Endometrial microvascular endothelial cells (primary cell): ENCODE data around the gene DDX49. TPM values are rescaled to one million over a fixed set of nuclear protein-coding genes. Genes with fewer than 3 reads are reported as not detected.
"Not testable (repeated sequence)": the region's sequence is repeated elsewhere in the genome, so short reads cannot be mapped to it uniquely, and the experiment has no call there.

Source experiments
- in situ Hi-C: cut with HindIII; loops from 2 replicates; pipeline ENCODE4 v1.10.0; 2017; ENCODE audit warnings: low sequenced_read_pairs, low pct_unique_long_range_greater_than_20kb; ENCODE audit errors: inconsistent ontology term
- total RNA-seq: library from RNA; depleted of rRNA; stranded (reverse); fragments of >200 nt; gene quantifications from one replicate; pipeline ENCODE4 v1.2.3, GENCODE V29; 2015; ENCODE audit errors: inconsistent ontology term

Gene DDX49
- total RNA-seq, 1 donor from 2014 or later = 97.8 TPM

GRCh38 chr19:18933297-18933696 is 13.8 kb downstream of the DDX49 start:
- in situ Hi-C loops = no loop called here

DNA sequence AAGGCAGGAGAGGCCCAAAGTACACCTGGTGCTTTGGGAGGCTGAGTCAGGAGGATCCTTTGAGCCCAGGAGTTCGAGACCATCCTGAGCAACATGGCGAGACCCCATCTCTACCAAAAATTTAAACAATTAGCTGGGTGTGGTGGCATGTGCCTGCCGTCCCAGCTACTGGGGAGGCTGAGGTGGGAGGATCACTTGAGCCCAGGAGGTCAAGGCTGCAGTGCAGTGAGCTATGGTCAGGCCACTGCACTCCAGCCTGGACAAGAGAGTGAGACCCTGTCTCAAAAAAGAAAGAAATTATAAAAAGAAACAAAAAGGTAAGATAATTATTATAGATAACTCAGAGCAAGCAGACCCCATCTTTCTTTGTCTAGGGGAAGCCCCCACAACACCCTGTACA is 19.6 kb downstream of the DDX49 start:
- in situ Hi-C loops = no loop called here

GRCh38 chr19:18939922-18940768 is 20.6 kb downstream of the DDX49 start:
- in situ Hi-C loops = no loop called here

- in situ Hi-C loops = no loop called here
Observed at GRCh38 chr19:18940769-18941627, 21.5 kb downstream of the DDX49 start, which contains the start of gene HOMER3. Gene HOMER3 (minus strand): TSS chr19:18941217. CDS start chr19:18938982, 2,235 bp downstream.

GRCh38 chr19:18941628-18942354 is 22.3 kb downstream of the DDX49 start:
- in situ Hi-C loops = no loop called here

DNA sequence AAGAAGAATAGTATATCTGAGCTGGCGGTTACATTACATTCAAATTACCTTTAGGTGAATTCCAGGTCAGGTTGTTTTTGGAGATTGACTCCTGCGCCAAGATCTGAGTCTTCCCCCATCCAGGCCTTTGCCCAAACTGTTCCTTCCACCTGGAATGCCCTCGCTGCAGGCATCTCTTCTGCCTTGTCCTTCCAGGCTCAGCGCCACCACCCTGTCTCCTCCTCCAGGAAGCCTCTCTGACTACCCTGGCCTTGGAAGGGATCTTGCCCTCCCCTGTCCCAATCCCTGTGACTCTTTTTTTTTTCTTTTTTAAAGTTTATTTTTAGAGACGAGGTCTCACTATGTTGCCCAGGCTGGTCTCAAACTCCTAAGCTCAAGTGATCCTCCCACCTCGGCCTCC is 23.2 kb downstream of the DDX49 start:
- in situ Hi-C loops = no loop called here

GRCh38 chr19:18943465-18943864 is 23.9 kb downstream of the DDX49 start:
- in situ Hi-C loops = no loop called here

- in situ Hi-C loops = no loop called here
Observed at GRCh38 chr19:18945297-18945696, 25.8 kb downstream of the DDX49 start.

- in situ Hi-C loops = no loop called here
Observed at GRCh38 chr19:18946335-18946734, 26.8 kb downstream of the DDX49 start.

- in situ Hi-C loops = no loop called here
Observed at GRCh38 chr19:18946918-18947317, 27.4 kb downstream of the DDX49 start.

DNA sequence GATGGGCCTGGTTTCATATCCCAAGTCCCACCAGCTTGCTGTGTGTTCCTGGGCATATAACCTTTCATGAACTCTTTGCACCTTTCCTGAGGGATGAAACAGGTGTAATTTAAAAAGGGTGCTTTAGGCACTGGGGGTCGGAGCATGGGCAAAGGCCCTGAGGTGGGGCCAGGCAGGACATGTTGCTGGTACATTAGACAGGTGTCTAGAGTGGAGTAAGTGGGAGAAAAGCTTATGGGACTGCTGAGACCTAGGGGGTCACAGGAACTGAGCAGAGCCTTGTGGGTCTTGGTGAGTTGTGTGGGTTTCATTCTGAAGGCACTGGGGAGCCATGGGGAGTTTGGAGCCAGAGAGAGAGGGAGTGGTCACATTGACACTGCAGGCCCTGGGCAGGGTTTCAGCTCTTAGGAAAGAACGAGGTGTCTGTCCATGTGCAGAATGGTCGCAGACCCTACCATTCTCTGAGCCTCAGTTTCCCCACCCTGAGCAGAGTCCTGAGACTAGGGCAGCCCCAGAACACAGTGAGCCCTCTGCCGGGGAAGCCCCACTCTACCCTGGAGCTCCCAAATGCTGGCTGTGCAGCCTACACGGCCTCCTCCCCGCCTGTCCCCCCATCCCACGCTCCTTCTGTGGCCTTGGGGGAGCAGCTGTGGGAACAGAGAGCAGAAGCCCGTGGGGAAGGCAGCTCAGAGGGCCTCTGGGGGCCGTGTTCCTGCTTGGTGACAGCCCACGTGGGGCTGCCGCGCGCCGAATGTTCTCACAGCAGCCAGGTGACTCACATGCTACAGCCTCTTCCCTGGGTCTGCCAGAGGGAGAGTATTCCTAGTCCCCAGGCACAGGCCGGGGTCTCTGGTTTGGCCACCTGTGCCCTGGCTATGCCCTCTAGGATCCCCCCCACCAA is 28.8 kb downstream of the DDX49 start:
- in situ Hi-C loops = no loop called here

GRCh38 chr19:18948976-18949356 is 29.5 kb downstream of the DDX49 start:
- in situ Hi-C loops = no loop called here

GRCh38 chr19:18949858-18950257 is 30.3 kb downstream of the DDX49 start:
- in situ Hi-C loops = no loop called here

- in situ Hi-C loops = no loop called here
Observed at GRCh38 chr19:18951721-18952281, 32.3 kb downstream of the DDX49 start.

GRCh38 chr19:18952364-18953003 is 33.0 kb downstream of the DDX49 start:
- in situ Hi-C loops = not testable (repeated sequence)

- in situ Hi-C loops = no loop called here
Observed at GRCh38 chr19:18954094-18954493, 34.6 kb downstream of the DDX49 start.

DNA sequence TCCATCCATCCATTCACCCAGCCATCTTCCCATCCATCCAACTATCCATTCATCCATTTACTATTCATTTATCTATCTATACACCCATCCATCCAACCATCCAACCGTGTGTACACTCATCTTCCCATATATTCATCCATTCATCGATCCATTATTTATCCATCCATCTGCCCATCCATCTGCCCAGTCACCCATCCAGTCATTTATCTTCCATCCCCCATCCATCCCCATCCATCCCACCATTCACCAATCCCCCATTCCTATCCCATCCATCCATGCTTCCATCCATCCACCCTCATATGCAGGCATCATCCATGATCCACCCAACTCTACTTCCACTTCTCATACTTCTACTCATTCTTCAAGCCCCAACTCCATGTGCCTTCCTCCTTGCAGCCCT is 35.5 kb downstream of the DDX49 start:
- in situ Hi-C loops = no loop called here

- in situ Hi-C loops = no loop called here
Observed at GRCh38 chr19:18960370-18960769, 40.9 kb downstream of the DDX49 start.
